ENCODE results near the gene DPPA4. TPM values are rescaled to one million over a fixed set of nuclear protein-coding genes. Genes with fewer than 3 reads are reported as not detected.

The DPPA4 gene
- total RNA-seq, 2 donors from 2014 or later = 132 to 284 TPM

GRCh38 chr3:109316162-109316730, 21.1 kb downstream of the DPPA4 start, which contains the start of gene DPPA2:
DPPA2 (minus strand) TSS chr3:109316517; CDS start chr3:109314542, 1,975 bp downstream.
- H3K9me3 ChIP-seq (ENCODE audit: control insufficient read depth, low read length) = no peaks in the 10 kb centered on the region
- H3K4me3 ChIP-seq (ENCODE audit: low read length) = no peak within 1 kb of the TSS
- H3K27me3 ChIP-seq (ENCODE audit: control insufficient read depth, insufficient read depth, low read length, poor library complexity, severe bottlenecking) = no peaks in the 10 kb centered on the region
- no peaks in the 10 kb centered on the region for H3K36me3 ChIP-seq (ENCODE audit: control insufficient read depth, insufficient read depth, low read length)
- no peaks in the 10 kb centered on the region for H3K9me3 Mint-ChIP-seq
- no peak within 1 kb of the TSS for H3K9ac ChIP-seq (ENCODE audit: extremely low read depth, low read length, poor library complexity, severe bottlenecking)
- peaks cover 17% of the 10 kb centered on the region for H3K4me1 Mint-ChIP-seq
- H3K36me3 Mint-ChIP-seq (ENCODE audit: low read depth) = peaks cover 4% of the 10 kb centered on the region
- H3K27ac Mint-ChIP-seq = peak within 1 kb of the TSS; percentile 87
- H3K4me3 Mint-ChIP-seq = peak within 1 kb of the TSS; percentile 44
- peak; percentile 94 for DNase-seq
- H3K27ac ChIP-seq (ENCODE audit: low read depth, low read length) = no peak within 1 kb of the TSS
- WGBS, 2 experiments (ENCODE audit: insufficient coverage in 1 of 2, insufficient read length in 1 of 2) = 88 to 90% methylated on average over 11 to 20 of the region's 21 CpGs
- no peaks in the 10 kb centered on the region for H3K4me1 ChIP-seq (ENCODE audit: control insufficient read depth, insufficient read depth, low read length)
- no peak for TF ChIP-seq CTCF (conservative IDR thresholded peaks at IDR 0.05)
- H3K27me3 Mint-ChIP-seq (ENCODE audit: insufficient read depth) = no peaks in the 10 kb centered on the region

GRCh38 chr3:109313061-109313460, 24.3 kb downstream of the DPPA4 start:
- WGBS, 2 experiments (ENCODE audit: insufficient coverage in 1 of 2, insufficient read length in 1 of 2) = 92% methylated on average over 1 of the region's 1 CpG; no CpG with 5 or more reads in 1 of the 2 experiments
- H3K27me3 ChIP-seq (ENCODE audit: control insufficient read depth, insufficient read depth, low read length, poor library complexity, severe bottlenecking) = no peaks in the 10 kb centered on the region
- Mint-ChIP-seq H3K4me1 (peaks cover 17% of the 10 kb centered on the region), H3K36me3 (ENCODE audit: low read depth) (peaks cover 10% of the 10 kb centered on the region), H3K4me3 (no peak overlapping the region), H3K9me3 (no peaks in the 10 kb centered on the region), H3K27me3 (ENCODE audit: insufficient read depth) (no peaks in the 10 kb centered on the region), H3K27ac (no peak overlapping the region)
- no peaks in the 10 kb centered on the region for H3K36me3 ChIP-seq (ENCODE audit: control insufficient read depth, insufficient read depth, low read length)
- DNase-seq = no peak
- H3K4me3 ChIP-seq (ENCODE audit: low read length) = no peak overlapping the region
- no peak overlapping the region for H3K27ac ChIP-seq (ENCODE audit: low read depth, low read length)
- TF ChIP-seq CTCF (conservative IDR thresholded peaks at IDR 0.05) = no peak
- H3K9ac ChIP-seq (ENCODE audit: extremely low read depth, low read length, poor library complexity, severe bottlenecking) = no peak overlapping the region
- H3K4me1 ChIP-seq (ENCODE audit: control insufficient read depth, insufficient read depth, low read length) = no peaks in the 10 kb centered on the region
- H3K9me3 ChIP-seq (ENCODE audit: control insufficient read depth, low read length) = no peaks in the 10 kb centered on the region

GRCh38 chr3:109297496-109297895, 39.9 kb downstream of the DPPA4 start:
- no peaks in the 10 kb centered on the region for H3K9me3 Mint-ChIP-seq
- WGBS, 2 experiments (ENCODE audit: insufficient coverage in 1 of 2, insufficient read length in 1 of 2) = 92 to 94% methylated on average over 2 of the region's 2 CpGs
- TF ChIP-seq CTCF (conservative IDR thresholded peaks at IDR 0.05) = no peak
- H3K36me3 Mint-ChIP-seq (ENCODE audit: low read depth) = no peaks in the 10 kb centered on the region
- H3K4me1 Mint-ChIP-seq = no peaks in the 10 kb centered on the region
- DNase-seq = no peak
- Histone ChIP-seq H3K27ac (ENCODE audit: low read depth, low read length) (no peak overlapping the region), H3K4me1 (ENCODE audit: control insufficient read depth, insufficient read depth, low read length) (no peaks in the 10 kb centered on the region), H3K9ac (ENCODE audit: extremely low read depth, low read length, poor library complexity, severe bottlenecking) (no peak overlapping the region), H3K36me3 (ENCODE audit: control insufficient read depth, insufficient read depth, low read length) (no peaks in the 10 kb centered on the region), H3K9me3 (ENCODE audit: control insufficient read depth, low read length) (no peaks in the 10 kb centered on the region), H3K4me3 (ENCODE audit: low read length) (no peak overlapping the region), H3K27me3 (ENCODE audit: control insufficient read depth, insufficient read depth, low read length, poor library complexity, severe bottlenecking) (no peaks in the 10 kb centered on the region)
- H3K27ac Mint-ChIP-seq = no peak overlapping the region
- no peak overlapping the region for H3K4me3 Mint-ChIP-seq
- no peaks in the 10 kb centered on the region for H3K27me3 Mint-ChIP-seq (ENCODE audit: insufficient read depth)

All from endodermal cell (in vitro differentiated cells).